Astrocyte (in vitro differentiated cells and primary cell): ENCODE results near the gene PTGIS. TPM values are rescaled to one million over a fixed set of nuclear protein-coding genes. Genes with fewer than 3 reads are reported as not detected.

ENCODE experiments used
- DNase-seq: peaks from one replicate; pipeline ENCODE4 v3.0.0-alpha.2; 2010; ENCODE audit warnings: low read depth
- FAIRE-seq: peaks from 2 replicates; lab custom pipeline; 2011; peaks lifted over from hg19 to GRCh38; lab: Jason Lieb, UNC
- H2AFZ ChIP-seq: 2 replicates; pipeline ENCODE4 v1.6.0; 2012; ENCODE audit warnings: low read depth, low read length, inconsistent platforms
- H3K27ac ChIP-seq: 2 replicates; pipeline ENCODE4 v1.5.1; 2011; ENCODE audit warnings: low read depth, low read length, inconsistent platforms
- H3K27me3 ChIP-seq: 2 replicates; pipeline ENCODE4 v1.6.0; 2011; ENCODE audit warnings: low read length, inconsistent platforms; ENCODE audit not compliant: insufficient read depth
- H3K36me3 ChIP-seq: 2 replicates; pipeline ENCODE4 v1.5.1; 2011; ENCODE audit warnings: low read length, inconsistent platforms; ENCODE audit not compliant: insufficient read depth
- H3K4me1 ChIP-seq: 2 replicates; pipeline ENCODE4 v1.5.1; 2011; ENCODE audit warnings: low read length, inconsistent platforms; ENCODE audit not compliant: insufficient read depth
- H3K4me2 ChIP-seq: 2 replicates; pipeline ENCODE4 v1.6.0; 2012; ENCODE audit warnings: low read length, inconsistent platforms
- H3K4me3 ChIP-seq: 2 replicates; pipeline ENCODE4 v1.5.1; 2011; ENCODE audit warnings: low read depth, mild to moderate bottlenecking, low read length, inconsistent platforms; ENCODE audit not compliant: insufficient read depth
- H3K79me2 ChIP-seq: 2 replicates; pipeline ENCODE4 v1.6.0; 2012; ENCODE audit warnings: mild to moderate bottlenecking, low read length, inconsistent platforms; ENCODE audit not compliant: insufficient read depth
- H3K9ac ChIP-seq: 2 replicates; pipeline ENCODE4 v1.6.0; 2012; ENCODE audit warnings: mild to moderate bottlenecking, low read length, inconsistent platforms
- H3K9me3 ChIP-seq: 2 replicates; pipeline ENCODE4 v1.5.1; 2012; ENCODE audit warnings: low read depth, mild to moderate bottlenecking, low read length, inconsistent platforms; ENCODE audit not compliant: insufficient read depth
- H4K20me1 ChIP-seq: 2 replicates; pipeline ENCODE4 v1.6.0; 2012; ENCODE audit warnings: low read length, inconsistent platforms; ENCODE audit not compliant: insufficient read depth
- H3K27ac Mint-ChIP-seq: one replicate; pipeline ENCODE4 v1.8.0; 2021; ENCODE audit warnings: mild to moderate bottlenecking, mixed read lengths; ENCODE audit not compliant: unreplicated experiment
- H3K27me3 Mint-ChIP-seq: one replicate; pipeline ENCODE4 v1.8.0; 2021; ENCODE audit warnings: low read depth, mixed read lengths; ENCODE audit not compliant: unreplicated experiment
- H3K36me3 Mint-ChIP-seq: one replicate; pipeline ENCODE4 v1.8.0; 2021; ENCODE audit warnings: low read depth, mixed read lengths; ENCODE audit not compliant: unreplicated experiment
- H3K4me1 Mint-ChIP-seq: one replicate; pipeline ENCODE4 v1.8.0; 2021; ENCODE audit warnings: low read depth, mixed read lengths; ENCODE audit not compliant: unreplicated experiment
- H3K4me3 Mint-ChIP-seq: one replicate; pipeline ENCODE4 v1.8.0; 2021; ENCODE audit warnings: mild to moderate bottlenecking, moderate library complexity, mixed read lengths; ENCODE audit not compliant: unreplicated experiment
- H3K9me3 Mint-ChIP-seq: one replicate; pipeline ENCODE4 v1.8.0; 2021; ENCODE audit warnings: mild to moderate bottlenecking, mixed read lengths; ENCODE audit not compliant: unreplicated experiment
- EZH2 ChIP-seq: IDR thresholded peaks from 2 replicates; pipeline ENCODE4 v1.6.1; 2012; ENCODE audit warnings: mild to moderate bottlenecking, low read length, inconsistent platforms; ENCODE audit not compliant: insufficient read depth
- total RNA-seq: library from RNA; stranded (reverse); gene quantifications from 2 replicates; pipeline ENCODE4 v1.2.1, GENCODE V29; 2021
- TF ChIP-seq, protein P1 (sequence below): IDR thresholded peaks from 2 replicates; pipeline ENCODE4 v1.5.1; 2011; ENCODE audit warnings: low read depth, mild to moderate bottlenecking, inconsistent platforms, low read length, moderate library complexity; ENCODE audit not compliant: insufficient read depth

Gene PTGIS
- total RNA-seq, 1 donor from 2014 or later = 1.9 TPM

- Histone ChIP-seq H3K4me2 (no peak overlapping the region), H3K9me3 (no peaks in the 10 kb centered on the region), H2AFZ (no peak overlapping the region), H3K79me2 (no peaks in the 10 kb centered on the region), H3K27me3 (no peaks in the 10 kb centered on the region), H3K4me1 (peaks cover 28% of the 10 kb centered on the region), H3K9ac (no peak overlapping the region), H3K36me3 (no peaks in the 10 kb centered on the region), H4K20me1 (no peaks in the 10 kb centered on the region), H3K4me3 (no peak overlapping the region), H3K27ac (peak overlapping the region; percentile 13)
- H3K36me3 Mint-ChIP-seq = peaks cover 4% of the 10 kb centered on the region
- H3K9me3 Mint-ChIP-seq = peaks cover 4% of the 10 kb centered on the region
- FAIRE-seq = no peak
- H3K27me3 Mint-ChIP-seq = peaks cover 46% of the 10 kb centered on the region
- H3K4me1 Mint-ChIP-seq = peaks cover 13% of the 10 kb centered on the region
- H3K27ac Mint-ChIP-seq = no peak overlapping the region
- TF ChIP-seq EZH2 = no peak
- TF ChIP-seq, protein P1, sequence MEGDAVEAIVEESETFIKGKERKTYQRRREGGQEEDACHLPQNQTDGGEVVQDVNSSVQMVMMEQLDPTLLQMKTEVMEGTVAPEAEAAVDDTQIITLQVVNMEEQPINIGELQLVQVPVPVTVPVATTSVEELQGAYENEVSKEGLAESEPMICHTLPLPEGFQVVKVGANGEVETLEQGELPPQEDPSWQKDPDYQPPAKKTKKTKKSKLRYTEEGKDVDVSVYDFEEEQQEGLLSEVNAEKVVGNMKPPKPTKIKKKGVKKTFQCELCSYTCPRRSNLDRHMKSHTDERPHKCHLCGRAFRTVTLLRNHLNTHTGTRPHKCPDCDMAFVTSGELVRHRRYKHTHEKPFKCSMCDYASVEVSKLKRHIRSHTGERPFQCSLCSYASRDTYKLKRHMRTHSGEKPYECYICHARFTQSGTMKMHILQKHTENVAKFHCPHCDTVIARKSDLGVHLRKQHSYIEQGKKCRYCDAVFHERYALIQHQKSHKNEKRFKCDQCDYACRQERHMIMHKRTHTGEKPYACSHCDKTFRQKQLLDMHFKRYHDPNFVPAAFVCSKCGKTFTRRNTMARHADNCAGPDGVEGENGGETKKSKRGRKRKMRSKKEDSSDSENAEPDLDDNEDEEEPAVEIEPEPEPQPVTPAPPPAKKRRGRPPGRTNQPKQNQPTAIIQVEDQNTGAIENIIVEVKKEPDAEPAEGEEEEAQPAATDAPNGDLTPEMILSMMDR = no peak
- no peak for DNase-seq
- H3K4me3 Mint-ChIP-seq = no peak overlapping the region
These were observed 25.7 kb upstream of the PTGIS start for GRCh38 chr20:49593466-49594142.

GRCh38 chr20:49592120-49592519 is 24.2 kb upstream of the PTGIS start:
- Histone ChIP-seq H2AFZ (no peak overlapping the region), H3K4me1 (peaks cover 28% of the 10 kb centered on the region), H3K4me3 (no peak overlapping the region), H4K20me1 (no peaks in the 10 kb centered on the region), H3K36me3 (no peaks in the 10 kb centered on the region), H3K4me2 (no peak overlapping the region), H3K79me2 (no peaks in the 10 kb centered on the region), H3K27me3 (no peaks in the 10 kb centered on the region), H3K9ac (no peak overlapping the region), H3K27ac (no peak overlapping the region), H3K9me3 (no peaks in the 10 kb centered on the region)
- Mint-ChIP-seq H3K27ac (no peak overlapping the region), H3K9me3 (peaks cover 4% of the 10 kb centered on the region), H3K36me3 (peaks cover 4% of the 10 kb centered on the region), H3K4me3 (no peak overlapping the region), H3K27me3 (peaks cover 55% of the 10 kb centered on the region), H3K4me1 (peaks cover 13% of the 10 kb centered on the region)
- DNase-seq = no peak
- TF ChIP-seq EZH2 = no peak
- TF ChIP-seq, protein P1 = no peak
- FAIRE-seq = no peak

GRCh38 chr20:49591217-49591865 is 23.4 kb upstream of the PTGIS start:
- H3K79me2 ChIP-seq = no peaks in the 10 kb centered on the region
- H3K4me1 Mint-ChIP-seq = peaks cover 11% of the 10 kb centered on the region
- H3K27me3 ChIP-seq = no peaks in the 10 kb centered on the region
- peaks cover 26% of the 10 kb centered on the region for H3K4me1 ChIP-seq
- H3K36me3 ChIP-seq = no peaks in the 10 kb centered on the region
- H3K27me3 Mint-ChIP-seq = peaks cover 55% of the 10 kb centered on the region
- H3K9me3 Mint-ChIP-seq = peaks cover 4% of the 10 kb centered on the region
- no peak overlapping the region for H3K27ac Mint-ChIP-seq
- no peaks in the 10 kb centered on the region for H3K9me3 ChIP-seq
- H3K4me2 ChIP-seq = no peak overlapping the region
- H4K20me1 ChIP-seq = no peaks in the 10 kb centered on the region
- peak overlapping the region; percentile 20 for H3K27ac ChIP-seq
- no peak for TF ChIP-seq EZH2
- TF ChIP-seq, protein P1 = no peak
- no peak overlapping the region for H2AFZ ChIP-seq
- DNase-seq = peak; percentile 92
- H3K4me3 ChIP-seq = no peak overlapping the region
- FAIRE-seq = no peak
- peaks cover 4% of the 10 kb centered on the region for H3K36me3 Mint-ChIP-seq
- no peak overlapping the region for H3K9ac ChIP-seq
- H3K4me3 Mint-ChIP-seq = no peak overlapping the region
